LNCAP (cell line): Measurements from ENCODE around the gene EXOSC10.

Experiments used
- CTCF ChIP-seq: fragments of 450-650 bp; IDR thresholded peaks from 2 replicates; pipeline ENCODE4 v1.5.1; 2017; ENCODE audit warnings: mild to moderate bottlenecking

The EXOSC10 gene

GRCh38 chr1:11056504-11056903 lies 43.2 kb downstream of the EXOSC10 start:
- TF ChIP-seq CTCF = no peak

DNA sequence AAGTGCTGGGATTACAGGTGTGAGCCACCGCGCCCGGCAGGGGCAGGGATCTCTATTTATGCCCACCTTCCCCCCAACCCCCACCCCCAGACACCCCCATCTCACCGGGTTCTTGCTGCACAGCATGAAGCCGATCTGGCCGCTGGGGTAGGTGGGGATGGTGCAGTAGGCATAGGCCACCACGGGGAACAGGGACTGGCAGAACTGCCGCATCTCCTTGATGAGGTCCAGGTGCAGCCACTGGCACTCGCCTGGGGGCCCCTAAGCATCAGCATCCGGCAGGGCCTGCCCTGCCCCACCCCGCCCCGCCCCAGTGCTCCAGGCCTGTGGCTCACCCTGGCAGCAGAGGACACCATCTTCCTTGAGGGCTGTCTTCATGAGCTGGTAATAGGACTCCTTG lies 44.0 kb downstream of the EXOSC10 start:
- no peak for TF ChIP-seq CTCF

GRCh38 chr1:11054666-11055065 lies 45.0 kb downstream of the EXOSC10 start:
- no peak for TF ChIP-seq CTCF

DNA sequence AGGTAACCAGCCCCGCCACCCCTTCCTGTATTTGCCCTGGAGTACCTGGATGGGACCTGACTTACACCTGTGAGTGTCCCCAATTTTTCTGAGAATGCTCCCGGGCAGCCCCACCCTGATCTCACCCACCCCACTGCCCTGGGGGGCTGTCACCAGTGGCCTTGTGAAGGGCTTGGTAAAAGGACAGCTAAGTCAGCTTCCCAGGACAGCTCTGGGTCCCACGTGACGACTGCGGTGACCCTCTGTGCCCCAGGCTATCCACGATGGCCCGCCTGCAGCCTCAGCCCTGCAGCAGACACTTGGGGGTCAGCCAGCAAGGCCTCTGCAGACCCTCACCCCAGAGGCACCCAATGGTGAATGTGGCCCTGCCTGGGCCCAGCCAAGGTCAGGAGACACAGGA lies 45.5 kb downstream of the EXOSC10 start:
- TF ChIP-seq CTCF = no peak

GRCh38 chr1:11053758-11054137 lies 45.9 kb downstream of the EXOSC10 start:
- no peak for TF ChIP-seq CTCF

- TF ChIP-seq CTCF = no peak
Measured at GRCh38 chr1:11052839-11053757, 46.6 kb downstream of the EXOSC10 start.

GRCh38 chr1:11051781-11052511 lies 47.7 kb downstream of the EXOSC10 start:
- no peak for TF ChIP-seq CTCF
